ENCODE measurements around the gene MYO5C.

MYO5C gene

DNA sequence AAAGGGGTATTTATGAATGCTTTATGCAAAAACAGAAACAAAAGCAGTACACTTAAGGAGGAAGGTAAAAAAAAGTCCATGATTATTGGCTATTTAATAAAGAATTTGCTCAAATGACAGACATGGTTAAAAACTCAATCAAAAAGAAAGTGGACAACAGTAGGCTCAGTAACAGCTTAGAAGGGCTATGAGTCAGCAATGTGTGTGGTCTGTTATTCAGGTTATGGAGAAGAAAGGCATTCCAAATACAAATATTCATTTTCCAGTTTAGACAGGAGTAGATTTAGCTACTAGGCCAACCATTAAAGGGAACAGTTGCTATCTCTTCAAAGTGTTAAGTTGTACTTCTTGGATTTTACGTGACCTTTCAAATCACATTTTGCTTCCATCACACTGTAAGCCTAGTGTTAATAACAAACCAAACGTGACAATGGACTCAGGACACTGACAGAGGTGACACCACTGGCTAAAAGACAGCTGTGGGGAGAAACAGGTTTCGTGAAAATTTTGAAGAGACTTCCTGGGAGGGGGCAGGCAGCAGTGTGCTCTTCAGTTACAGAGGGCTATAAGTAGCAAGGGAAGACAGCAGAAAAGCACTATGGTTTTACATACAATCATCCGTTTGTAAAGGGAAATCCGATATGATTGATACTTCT lies 41.7 kb upstream of the MYO5C start:
- H3K4me3 ChIP-seq (ENCODE audit: low read length): no peak overlapping the region
- no peak for DNase-seq (ENCODE audit: low read depth)
- TF ChIP-seq, protein P1, sequence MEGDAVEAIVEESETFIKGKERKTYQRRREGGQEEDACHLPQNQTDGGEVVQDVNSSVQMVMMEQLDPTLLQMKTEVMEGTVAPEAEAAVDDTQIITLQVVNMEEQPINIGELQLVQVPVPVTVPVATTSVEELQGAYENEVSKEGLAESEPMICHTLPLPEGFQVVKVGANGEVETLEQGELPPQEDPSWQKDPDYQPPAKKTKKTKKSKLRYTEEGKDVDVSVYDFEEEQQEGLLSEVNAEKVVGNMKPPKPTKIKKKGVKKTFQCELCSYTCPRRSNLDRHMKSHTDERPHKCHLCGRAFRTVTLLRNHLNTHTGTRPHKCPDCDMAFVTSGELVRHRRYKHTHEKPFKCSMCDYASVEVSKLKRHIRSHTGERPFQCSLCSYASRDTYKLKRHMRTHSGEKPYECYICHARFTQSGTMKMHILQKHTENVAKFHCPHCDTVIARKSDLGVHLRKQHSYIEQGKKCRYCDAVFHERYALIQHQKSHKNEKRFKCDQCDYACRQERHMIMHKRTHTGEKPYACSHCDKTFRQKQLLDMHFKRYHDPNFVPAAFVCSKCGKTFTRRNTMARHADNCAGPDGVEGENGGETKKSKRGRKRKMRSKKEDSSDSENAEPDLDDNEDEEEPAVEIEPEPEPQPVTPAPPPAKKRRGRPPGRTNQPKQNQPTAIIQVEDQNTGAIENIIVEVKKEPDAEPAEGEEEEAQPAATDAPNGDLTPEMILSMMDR (conservative IDR thresholded peaks at IDR 0.05; ENCODE audit: low read depth, low read length): no peak

DNA sequence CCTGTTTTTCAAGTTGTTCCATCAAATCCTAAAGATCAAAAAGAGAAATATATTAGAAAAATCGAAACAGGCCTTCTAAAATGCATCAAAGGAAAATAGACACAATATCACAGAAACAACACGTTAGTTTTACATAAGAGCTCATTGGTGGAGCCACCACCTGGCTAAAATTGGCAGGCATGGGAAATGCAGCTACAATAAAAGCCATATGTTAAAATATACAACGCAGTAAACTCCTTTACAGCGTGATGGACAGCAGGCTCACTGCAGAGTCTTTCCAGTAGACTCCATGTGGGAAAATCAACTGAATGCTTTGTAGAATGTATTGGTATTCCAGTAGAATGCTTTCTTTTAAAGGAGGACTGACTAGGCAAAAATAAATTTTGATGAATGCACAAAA lies 40.9 kb upstream of the MYO5C start:
- TF ChIP-seq, protein P1 (conservative IDR thresholded peaks at IDR 0.05; ENCODE audit: low read depth, low read length): peak; percentile 15
- DNase-seq (ENCODE audit: low read depth): no peak
- no peak overlapping the region for H3K4me3 ChIP-seq (ENCODE audit: low read length)

DNA sequence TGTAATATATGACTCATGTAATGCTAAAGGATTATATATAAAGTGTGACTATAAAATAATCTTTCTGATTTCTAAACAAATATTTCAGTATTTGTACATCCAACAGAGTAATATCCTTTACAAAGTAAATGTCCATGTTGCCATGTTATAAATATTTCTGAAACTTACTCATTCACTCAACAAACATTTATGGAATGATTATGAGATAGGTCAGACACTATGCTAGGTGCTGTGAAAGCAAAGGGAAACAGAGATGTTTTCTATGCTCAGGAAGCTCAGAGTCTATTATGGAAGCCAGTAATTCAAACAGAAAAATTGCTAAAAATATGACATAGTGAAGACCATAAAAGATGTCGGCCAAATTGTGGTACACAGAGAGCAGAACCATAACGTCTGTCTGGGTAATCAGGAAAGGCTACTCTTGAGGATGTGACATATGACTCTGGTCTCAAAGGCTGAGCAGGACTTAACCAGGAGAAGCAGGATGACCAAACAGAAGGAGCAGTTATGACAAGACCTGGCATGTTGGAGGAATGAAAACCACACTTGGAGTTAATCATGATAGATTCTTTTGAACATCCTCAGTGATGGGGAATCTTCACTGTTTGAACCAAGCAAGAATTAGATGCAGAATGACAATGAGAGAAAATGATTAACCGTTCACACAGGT lies 39.0 kb upstream of the MYO5C start:
- TF ChIP-seq, protein P1 (conservative IDR thresholded peaks at IDR 0.05; ENCODE audit: low read depth, low read length): no peak
- DNase-seq (ENCODE audit: low read depth): no peak

DNA sequence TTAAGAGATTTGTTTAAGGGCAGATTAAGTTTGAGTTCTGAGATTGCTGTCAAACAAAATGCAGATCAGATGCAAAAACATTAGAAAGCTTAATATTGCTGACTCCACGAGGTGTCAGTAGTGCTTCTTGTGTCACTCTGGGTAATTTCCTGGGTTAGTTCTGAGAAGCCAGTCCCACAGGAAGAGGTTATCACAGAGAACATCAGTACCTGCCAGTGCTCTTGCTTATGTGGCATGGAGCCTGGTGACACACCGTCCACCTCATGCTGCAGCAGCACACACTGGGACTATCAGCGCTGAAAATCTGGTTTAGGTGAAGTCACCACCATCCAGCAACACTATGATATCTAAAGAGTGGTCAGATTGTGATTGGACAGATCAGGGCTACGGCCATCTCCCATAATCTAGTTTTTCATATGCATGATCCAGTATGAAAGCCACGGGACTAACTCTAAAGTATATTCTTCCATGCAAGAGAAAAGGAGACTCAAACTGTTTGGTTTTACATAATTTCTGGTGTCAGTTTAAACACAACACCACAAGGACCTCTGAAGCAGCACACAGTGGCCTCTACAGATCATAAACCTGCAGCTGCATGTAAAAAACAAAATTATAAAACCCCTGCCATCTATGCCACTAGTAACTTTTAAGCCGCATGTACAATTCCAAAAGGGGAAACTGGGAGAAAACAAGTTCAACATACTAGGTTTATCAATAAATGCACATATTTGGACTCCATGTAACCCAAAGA lies 36.1 kb upstream of the MYO5C start:
- no peak for DNase-seq (ENCODE audit: low read depth)
- H3K4me3 ChIP-seq (ENCODE audit: low read length): no peak overlapping the region
- TF ChIP-seq, protein P1 (conservative IDR thresholded peaks at IDR 0.05; ENCODE audit: low read depth, low read length): peak; percentile 58

More for the DNA sequence above, 39.0 kb upstream of the MYO5C start:
- H3K4me3 ChIP-seq (ENCODE audit: low read length): no peak overlapping the region

DNA sequence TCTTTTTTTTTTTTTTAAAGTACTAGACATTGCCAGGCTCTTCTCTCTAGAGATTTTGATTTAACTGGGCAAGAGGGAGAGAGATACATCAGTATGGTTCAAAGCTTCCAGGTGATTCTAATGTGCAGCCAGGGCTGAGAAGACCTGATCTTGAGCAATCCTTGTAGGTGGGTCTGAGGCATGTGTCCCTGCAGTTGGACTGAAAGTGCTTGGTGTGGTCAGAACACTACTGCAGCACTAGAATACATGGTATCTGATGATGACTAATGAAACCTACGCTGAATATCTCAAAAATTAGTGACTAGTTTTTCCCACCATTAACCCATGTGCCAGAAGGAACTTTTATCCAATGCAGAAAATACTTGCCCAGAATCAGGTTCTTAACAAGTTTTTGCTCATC lies 34.4 kb upstream of the MYO5C start:
- TF ChIP-seq, protein P1 (conservative IDR thresholded peaks at IDR 0.05; ENCODE audit: low read depth, low read length): no peak
- no peak overlapping the region for H3K4me3 ChIP-seq (ENCODE audit: low read length)
- no peak for DNase-seq (ENCODE audit: low read depth)

DNA sequence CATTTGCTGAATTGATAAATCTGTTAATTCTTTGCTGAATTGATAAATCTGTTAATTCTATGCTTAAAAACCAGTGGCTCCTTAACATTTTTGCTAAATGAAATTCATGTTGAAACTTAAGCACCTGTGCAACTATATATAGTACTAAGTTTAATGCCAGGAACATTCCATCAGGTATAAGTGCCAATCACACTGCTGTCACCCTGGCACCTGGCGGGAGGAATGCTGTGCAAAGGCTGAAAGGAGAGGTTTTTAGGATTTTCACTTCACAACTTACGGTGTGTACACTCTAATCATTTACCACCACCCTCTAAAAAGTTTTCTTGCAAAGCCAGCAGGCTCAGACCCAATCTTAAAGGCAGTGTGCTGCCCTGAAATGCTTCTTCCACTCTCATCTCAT lies 33.5 kb upstream of the MYO5C start:
- TF ChIP-seq, protein P1 (conservative IDR thresholded peaks at IDR 0.05; ENCODE audit: low read depth, low read length): no peak
- no peak overlapping the region for H3K4me3 ChIP-seq (ENCODE audit: low read length)
- no peak for DNase-seq (ENCODE audit: low read depth)

All from retinal pigment epithelial cell (primary cell).